DND-41 (cell line): ENCODE data around the gene DDB1.
A peak's percentile ranks its signal among the peaks of the same experiment; 100 is the strongest.

Experiments used
- ATAC-seq: fragments of 200-7000 bp; cut with Tn5 transposase; 3 replicates; pipeline ENCODE4 v1.9.1; 2021; ENCODE audit warnings: low read depth; ENCODE audit not compliant: insufficient read depth
- DNase-seq: peaks from one replicate; pipeline ENCODE4 v3.0.0-alpha.2; 2020
- H2AFZ ChIP-seq: 2 replicates; pipeline ENCODE4 v1.6.0; 2012; ENCODE audit warnings: low read depth, low read length
- H3K27ac ChIP-seq: 2 replicates; pipeline ENCODE4 v1.5.1; 2012; ENCODE audit warnings: low read length, inconsistent platforms
- H3K27me3 ChIP-seq: fragments of 200-600 bp; sonication (generic); 2 replicates; pipeline ENCODE4 v1.6.0; 2012; ENCODE audit warnings: low read length, mild to moderate bottlenecking, inconsistent platforms; ENCODE audit not compliant: insufficient read depth, poor library complexity
- H3K36me3 ChIP-seq: 2 replicates; pipeline ENCODE4 v1.5.1; 2012; ENCODE audit warnings: low read length, inconsistent platforms; ENCODE audit not compliant: insufficient read depth
- H3K4me1 ChIP-seq: 2 replicates; pipeline ENCODE4 v1.5.1; 2012; ENCODE audit warnings: mild to moderate bottlenecking, low read length; ENCODE audit not compliant: insufficient read depth
- H3K4me2 ChIP-seq: 2 replicates; pipeline ENCODE4 v1.6.0; 2012; ENCODE audit warnings: mild to moderate bottlenecking, moderate library complexity, low read length, inconsistent platforms; ENCODE audit not compliant: insufficient read depth
- H3K4me3 ChIP-seq, 2 experiments: fragments of 200-600 bp in 1 of 2; shearing (Covaris generic) in 1 of 2; 2 replicates each; pipeline ENCODE4 v1.5.1; 2012 to 2016; ENCODE audit warnings: inconsistent platforms in 2 of 2, low read length in 2 of 2, mild to moderate bottlenecking in 2 of 2, low read depth in 1 of 2, moderate library complexity in 1 of 2
- H3K79me2 ChIP-seq: 2 replicates; pipeline ENCODE4 v1.6.0; 2012; ENCODE audit warnings: low read length, inconsistent platforms; ENCODE audit not compliant: insufficient read depth
- H3K9ac ChIP-seq: 2 replicates; pipeline ENCODE4 v1.6.0; 2012; ENCODE audit warnings: low read depth, mild to moderate bottlenecking, inconsistent platforms, low read length, moderate library complexity
- H3K9me3 ChIP-seq: 2 replicates; pipeline ENCODE4 v1.5.1; 2012; ENCODE audit warnings: low read length, moderate library complexity, mild to moderate bottlenecking, inconsistent platforms; ENCODE audit not compliant: insufficient read depth, severe bottlenecking
- H4K20me1 ChIP-seq: 2 replicates; pipeline ENCODE4 v1.6.0; 2012; ENCODE audit warnings: low read length; ENCODE audit not compliant: insufficient read depth
- CTCF ChIP-seq: IDR thresholded peaks from 2 replicates; pipeline ENCODE4 v1.5.1; 2012; ENCODE audit warnings: borderline replicate concordance, low read length, moderate library complexity, mild to moderate bottlenecking; ENCODE audit not compliant: poor library complexity, severe bottlenecking; ENCODE audit errors: extremely low read depth
- EZH2 ChIP-seq: IDR thresholded peaks from 3 replicates; pipeline ENCODE4 v1.6.1; 2012; ENCODE audit warnings: borderline replicate concordance, low read depth, mild to moderate bottlenecking, moderate library complexity, low read length, inconsistent platforms; ENCODE audit not compliant: severe bottlenecking

DDB1 gene

GRCh38 chr11:61334434-61335354 is 1.8 kb upstream of the DDB1 start:
- H3K79me2 ChIP-seq: peaks cover 39% of the 10 kb centered on the region
- DNase-seq: no peak
- peaks cover 19% of the 10 kb centered on the region; the same call in 1 of the 2 replicates for H4K20me1 ChIP-seq
- peak overlapping the region; percentile 98 for H3K9ac ChIP-seq
- peak overlapping the region; percentile 78; the same call in 1 of the 2 replicates for H2AFZ ChIP-seq
- H3K4me2 ChIP-seq: peak overlapping the region; percentile 86; the same call in 1 of the 2 replicates
- ATAC-seq: no peak
- H3K27me3 ChIP-seq: no peaks in the 10 kb centered on the region
- H3K36me3 ChIP-seq: peaks cover 7% of the 10 kb centered on the region
- no peak for TF ChIP-seq CTCF
- no peak for TF ChIP-seq EZH2
- H3K4me3 ChIP-seq: peak overlapping the region in 1 of 2 experiments; percentile 64; a peak in 2 of 4 replicates
- H3K4me1 ChIP-seq: peaks cover 57% of the 10 kb centered on the region
- no peaks in the 10 kb centered on the region for H3K9me3 ChIP-seq
- H3K27ac ChIP-seq: peak overlapping the region; percentile 88

- Histone ChIP-seq H2AFZ (peak overlapping the region; percentile 78), H3K9ac (peak overlapping the region; percentile 98), H4K20me1 (peaks cover 27% of the 10 kb centered on the region; the same call in 1 of the 2 replicates), H3K4me3 (peak overlapping the region; percentile 64 to 97; a peak in 3 of 4 replicates), H3K9me3 (no peaks in the 10 kb centered on the region), H3K4me2 (peak overlapping the region; percentile 86), H3K27me3 (no peaks in the 10 kb centered on the region), H3K79me2 (peaks cover 48% of the 10 kb centered on the region), H3K4me1 (peaks cover 63% of the 10 kb centered on the region), H3K36me3 (peaks cover 16% of the 10 kb centered on the region), H3K27ac (peak overlapping the region; percentile 88)
- TF ChIP-seq EZH2 (no peak), CTCF (no peak)
- ATAC-seq (peak; percentile 2), DNase-seq (no peak)
Measured at GRCh38 chr11:61333550-61334433, 887 bp upstream of the DDB1 start.

GRCh38 chr11:61332281-61332796 is 566 bp downstream of the DDB1 start:
- H3K4me2 ChIP-seq: peak overlapping the region; percentile 86
- peaks cover 63% of the 10 kb centered on the region for H3K4me1 ChIP-seq
- H3K9me3 ChIP-seq: no peaks in the 10 kb centered on the region
- H4K20me1 ChIP-seq: peaks cover 30% of the 10 kb centered on the region; the same call in 1 of the 2 replicates
- DNase-seq (peak; percentile 13), ATAC-seq (no peak)
- peak overlapping the region; percentile 89 for H3K27ac ChIP-seq
- H2AFZ ChIP-seq: peak overlapping the region; percentile 93
- peaks cover 63% of the 10 kb centered on the region for H3K79me2 ChIP-seq
- H3K36me3 ChIP-seq: peaks cover 28% of the 10 kb centered on the region
- no peaks in the 10 kb centered on the region for H3K27me3 ChIP-seq
- peak overlapping the region; percentile 98 for H3K9ac ChIP-seq
- peak overlapping the region; percentile 64 to 97 for H3K4me3 ChIP-seq
- no peak for TF ChIP-seq EZH2
- no peak for TF ChIP-seq CTCF
